HG03521 (cell line): Measurements from ENCODE around the gene EIF4A2.
A peak's percentile ranks its signal among the peaks of the same experiment; 100 is the strongest.
"Not testable (repeated sequence)": the region's sequence is repeated elsewhere in the genome, so short reads cannot be mapped to it uniquely, and the experiment has no call there.

Experiments used
- ATAC-seq: cut with Tn5 transposase; IDR thresholded peaks from one replicate; pipeline ENCODE4 v1.9.1; 2021; ENCODE audit warnings: mild to moderate bottlenecking, moderate library complexity; ENCODE audit not compliant: unreplicated experiment

Gene EIF4A2

DNA sequence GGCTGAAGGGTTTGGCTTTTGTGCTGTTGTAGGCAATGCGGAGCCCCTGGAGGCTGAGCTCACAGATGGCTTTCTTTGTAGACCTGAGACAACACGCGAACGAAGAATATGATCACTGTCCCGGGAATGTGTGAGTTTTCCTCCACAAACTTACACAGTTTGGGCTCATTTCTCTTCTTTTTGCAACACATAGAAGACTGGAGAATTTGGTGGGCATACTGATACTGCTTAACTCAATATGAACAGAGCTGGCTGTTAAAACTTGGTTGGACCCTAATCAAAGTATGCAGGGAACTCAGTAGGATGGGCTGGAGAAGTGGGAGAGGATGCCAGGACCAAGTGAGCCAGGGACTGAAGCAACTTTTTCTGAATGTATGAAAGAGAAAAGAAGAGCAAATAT lies 35.1 kb downstream of the EIF4A2 start:
- no peak for ATAC-seq

- no peak for ATAC-seq
Measured at GRCh38 chr3:186818956-186819355, 35.6 kb downstream of the EIF4A2 start.

DNA sequence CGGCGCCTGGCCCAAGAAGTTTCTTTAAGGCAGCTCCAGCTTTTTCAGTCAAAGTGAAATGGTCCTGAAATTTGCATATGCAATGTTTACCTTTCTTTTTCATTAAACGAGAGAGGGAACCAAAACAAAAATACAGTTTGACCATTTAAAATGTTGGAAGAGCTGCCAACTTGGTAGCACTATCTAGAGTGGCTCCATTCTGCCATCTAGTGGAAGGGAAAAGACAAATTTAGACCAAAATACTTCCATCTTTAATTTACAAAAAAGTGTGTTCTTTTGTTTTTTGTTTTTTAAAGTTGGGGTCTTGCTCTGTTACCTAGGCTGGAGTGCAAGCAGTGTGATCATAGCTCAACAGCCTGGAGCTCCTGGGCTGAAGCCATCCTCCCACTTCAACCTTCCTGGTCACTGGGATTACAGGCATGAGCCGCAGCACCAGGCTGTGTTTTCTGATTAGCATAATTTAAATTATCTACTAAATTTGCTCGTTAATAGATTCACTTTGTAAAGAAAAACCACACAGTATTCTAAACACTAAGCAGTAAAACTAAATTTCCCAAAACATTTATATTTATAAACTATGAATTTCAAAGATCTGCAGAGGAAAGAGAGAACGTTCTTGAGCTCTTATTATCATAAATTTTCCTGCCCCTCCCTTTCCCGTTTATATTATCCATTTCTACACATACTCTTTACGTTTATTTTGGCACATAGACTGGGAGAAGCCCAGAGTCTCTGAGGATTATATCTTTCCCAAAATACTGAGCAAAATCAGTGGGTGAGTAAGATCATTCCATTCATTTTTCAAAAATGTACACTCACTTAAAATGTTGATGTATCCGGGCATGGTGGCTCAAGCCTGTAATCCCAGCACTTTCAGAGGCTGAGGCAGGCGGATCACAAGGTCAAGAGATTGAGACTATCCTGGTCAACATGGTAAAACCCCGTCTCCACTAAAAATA lies 38.3 kb downstream of the EIF4A2 start:
- ATAC-seq, result no peak

- not testable (repeated sequence) for ATAC-seq
Measured at GRCh38 chr3:186822388-186822759, 39.0 kb downstream of the EIF4A2 start.

- no peak for ATAC-seq
Measured at GRCh38 chr3:186823386-186823785, 40.0 kb downstream of the EIF4A2 start.

- no peak for ATAC-seq
Measured at GRCh38 chr3:186824430-186825139, 41.2 kb downstream of the EIF4A2 start.

- ATAC-seq, result no peak
Measured at GRCh38 chr3:186825294-186825821, 42.0 kb downstream of the EIF4A2 start.

DNA sequence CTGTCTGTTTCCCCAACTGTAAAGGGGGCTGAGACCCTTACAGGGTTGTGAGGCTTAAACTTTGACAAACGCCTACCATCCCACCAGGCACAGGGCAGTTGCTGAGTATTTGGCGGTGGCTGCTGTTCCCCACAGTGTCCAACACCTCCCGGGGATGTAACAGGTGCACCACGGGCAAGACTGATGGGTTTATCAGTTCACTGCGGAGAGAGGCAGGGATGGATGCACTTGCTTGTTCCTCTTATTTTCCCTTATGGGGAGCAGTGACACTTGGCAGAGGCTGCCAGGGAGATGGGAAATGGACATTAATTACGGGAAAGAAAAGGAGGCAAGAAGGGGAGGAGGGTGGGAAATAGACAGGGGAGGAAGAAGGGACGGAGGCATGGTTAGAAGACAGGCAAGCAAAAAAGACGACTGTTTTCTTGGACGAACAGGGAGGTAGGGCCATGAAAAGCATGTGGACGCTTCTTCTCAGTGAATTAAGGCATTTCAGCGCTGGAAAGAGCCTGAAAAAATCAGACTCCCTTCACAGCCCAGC lies 42.6 kb downstream of the EIF4A2 start:
- ATAC-seq, result no peak

DNA sequence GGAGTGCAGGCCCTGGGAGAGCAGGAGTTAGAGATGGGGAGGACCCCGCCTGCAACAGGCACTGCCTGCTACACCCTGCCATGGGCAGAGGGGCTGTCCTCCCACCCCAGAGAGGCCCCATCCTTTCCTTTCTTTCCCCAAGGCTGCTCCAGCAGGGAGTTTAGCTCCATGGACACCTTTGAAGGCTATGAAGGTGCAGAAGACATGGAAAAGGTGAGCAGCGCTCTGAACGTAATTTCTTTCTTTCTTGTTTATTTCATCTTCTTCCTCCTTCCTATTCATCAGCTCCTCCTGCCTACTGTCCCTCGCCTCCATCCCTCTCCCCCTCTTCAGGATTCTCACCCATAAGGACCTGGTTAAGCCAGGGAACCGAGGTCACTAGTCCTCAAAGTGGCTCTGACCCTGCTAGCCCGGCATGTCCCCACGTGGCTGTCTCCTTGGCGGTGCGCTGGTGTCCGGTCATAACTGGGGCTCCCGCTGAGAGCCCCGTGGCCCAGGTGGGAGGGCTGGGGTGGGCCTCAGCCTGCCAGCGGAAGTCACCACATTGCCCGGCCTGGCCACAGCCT lies 43.1 kb downstream of the EIF4A2 start:
- ATAC-seq, result no peak

- peak; percentile 89 for ATAC-seq
Measured at GRCh38 chr3:186826976-186827857, 43.8 kb downstream of the EIF4A2 start.

GRCh38 chr3:186828340-186828739 lies 45.0 kb downstream of the EIF4A2 start:
- no peak for ATAC-seq

GRCh38 chr3:186831798-186832197 lies 48.4 kb downstream of the EIF4A2 start:
- ATAC-seq, result no peak

GRCh38 chr3:186832276-186832675 lies 48.9 kb downstream of the EIF4A2 start:
- no peak for ATAC-seq
